PC-9 (cell line): ENCODE results near the gene ATP11B.

ENCODE experiments used
- EZH2 ChIP-seq: fragments of 200-600 bp; sonication (generic); IDR thresholded peaks from 2 replicates; pipeline ENCODE4 v1.8.0; 2017; ENCODE audit warnings: antibody characterized with exemption, low read depth
- TF ChIP-seq, protein P1 (sequence below): fragments of 200-600 bp; sonication (generic); conservative IDR thresholded peaks from 2 replicates; pipeline ENCODE4 v1.6.1; 2017; ENCODE audit warnings: mixed run types, antibody characterized with exemption, mild to moderate bottlenecking, moderate library complexity

DNA sequence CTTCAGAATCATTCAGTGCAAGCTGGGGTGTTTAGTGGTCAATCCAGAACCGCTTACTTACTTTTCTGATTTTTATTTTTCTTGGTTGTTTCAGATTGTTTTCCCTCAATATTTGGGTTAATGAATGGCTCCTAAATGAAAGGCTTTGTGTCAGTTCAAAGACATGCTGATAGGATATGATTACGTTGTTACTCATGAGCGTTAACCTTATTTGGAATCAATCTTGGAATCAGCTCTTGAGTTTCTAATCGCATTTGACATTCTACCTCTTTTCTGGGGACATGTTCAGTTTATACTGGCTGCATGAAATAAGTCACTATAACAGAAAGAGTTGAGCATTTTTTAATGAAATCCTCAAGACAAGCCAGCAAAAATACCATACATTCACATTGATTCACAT lies 50.2 kb downstream of the ATP11B start:
- TF ChIP-seq, protein P1, sequence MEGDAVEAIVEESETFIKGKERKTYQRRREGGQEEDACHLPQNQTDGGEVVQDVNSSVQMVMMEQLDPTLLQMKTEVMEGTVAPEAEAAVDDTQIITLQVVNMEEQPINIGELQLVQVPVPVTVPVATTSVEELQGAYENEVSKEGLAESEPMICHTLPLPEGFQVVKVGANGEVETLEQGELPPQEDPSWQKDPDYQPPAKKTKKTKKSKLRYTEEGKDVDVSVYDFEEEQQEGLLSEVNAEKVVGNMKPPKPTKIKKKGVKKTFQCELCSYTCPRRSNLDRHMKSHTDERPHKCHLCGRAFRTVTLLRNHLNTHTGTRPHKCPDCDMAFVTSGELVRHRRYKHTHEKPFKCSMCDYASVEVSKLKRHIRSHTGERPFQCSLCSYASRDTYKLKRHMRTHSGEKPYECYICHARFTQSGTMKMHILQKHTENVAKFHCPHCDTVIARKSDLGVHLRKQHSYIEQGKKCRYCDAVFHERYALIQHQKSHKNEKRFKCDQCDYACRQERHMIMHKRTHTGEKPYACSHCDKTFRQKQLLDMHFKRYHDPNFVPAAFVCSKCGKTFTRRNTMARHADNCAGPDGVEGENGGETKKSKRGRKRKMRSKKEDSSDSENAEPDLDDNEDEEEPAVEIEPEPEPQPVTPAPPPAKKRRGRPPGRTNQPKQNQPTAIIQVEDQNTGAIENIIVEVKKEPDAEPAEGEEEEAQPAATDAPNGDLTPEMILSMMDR = no peak
- TF ChIP-seq EZH2 = no peak
